Fibroblast of lung (primary cell): ENCODE data around the gene PRRX1.

ENCODE experiments used
- CTCF ChIP-seq, 2 donors: IDR thresholded peaks in 1 of 2; conservative IDR thresholded peaks in 1 of 2; 1 replicate in 1 of 2; 2 replicates in 1 of 2; pipeline ENCODE4 v1.5.1; 2011 to 2012; ENCODE audit warnings: low read length in 2 of 2, control low read depth in 1 of 2, inconsistent platforms in 1 of 2, low read depth in 1 of 2, mild to moderate bottlenecking in 1 of 2
- EZH2 ChIP-seq: IDR thresholded peaks from 2 replicates; pipeline ENCODE4 v1.5.1; 2012; ENCODE audit warnings: low read length, control low read depth, mild to moderate bottlenecking; ENCODE audit errors: missing control alignments

- TF ChIP-seq CTCF (conservative IDR thresholded peaks at IDR 0.05 in 1 of 2, IDR thresholded peaks at IDR 0.05 in 1 of 2; ENCODE audit: low read depth in 1 of 2, low read length in 2 of 2) (no peak), EZH2 (no peak)
Measured at GRCh38 chr1:170765279-170765678, 101.3 kb downstream of the PRRX1 start.
